Right lobe of liver (tissue), 4 donors: ENCODE data around the gene CDRT4.

Experiments used
- POLR2A ChIP-seq: fragments of 450-650 bp; IDR thresholded peaks from one replicate; pipeline ENCODE4 v1.6.1; 2017; ENCODE audit warnings: antibody characterized with exemption, mild to moderate bottlenecking
- TF ChIP-seq, protein P1 (sequence below), 4 donors: fragments of 200-600 bp in 3 of 4; fragments of 450-650 bp in 1 of 4; IDR thresholded peaks; one replicate each; pipeline versions ENCODE4 v1.5.1 to v1.8.0; 2016 to 2022; ENCODE audit warnings: antibody characterized with exemption in 4 of 4, mild to moderate bottlenecking in 2 of 4
- donor health status: DM: no; HTN: no; CAD: no.
- donor health status: DM: no; HTN: no; CAD: no.
- donor health status: DM: no; HTN: yes; CAD: no.

DNA sequence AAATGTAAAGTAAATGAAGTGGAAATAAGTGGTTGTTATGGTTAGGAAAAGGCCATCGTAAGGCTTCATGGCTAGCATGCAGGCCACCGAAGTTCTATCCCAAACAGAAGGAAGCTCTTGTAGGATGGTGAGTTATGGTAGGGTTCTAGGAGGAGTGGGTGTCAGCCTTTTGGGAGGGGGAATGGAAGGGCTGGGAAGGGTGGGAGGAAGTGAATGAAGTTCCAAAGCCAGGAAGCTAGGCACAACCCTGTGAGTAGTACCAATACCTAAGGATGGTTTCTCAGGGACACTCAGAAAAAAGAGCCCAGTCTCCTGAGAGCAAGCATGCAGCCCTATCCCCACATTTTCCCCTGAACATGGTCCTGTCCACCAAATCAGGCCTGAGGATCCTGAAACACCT, 36.3 kb upstream of the CDRT4 start:
- TF ChIP-seq POLR2A, result no peak
- TF ChIP-seq, protein P1, sequence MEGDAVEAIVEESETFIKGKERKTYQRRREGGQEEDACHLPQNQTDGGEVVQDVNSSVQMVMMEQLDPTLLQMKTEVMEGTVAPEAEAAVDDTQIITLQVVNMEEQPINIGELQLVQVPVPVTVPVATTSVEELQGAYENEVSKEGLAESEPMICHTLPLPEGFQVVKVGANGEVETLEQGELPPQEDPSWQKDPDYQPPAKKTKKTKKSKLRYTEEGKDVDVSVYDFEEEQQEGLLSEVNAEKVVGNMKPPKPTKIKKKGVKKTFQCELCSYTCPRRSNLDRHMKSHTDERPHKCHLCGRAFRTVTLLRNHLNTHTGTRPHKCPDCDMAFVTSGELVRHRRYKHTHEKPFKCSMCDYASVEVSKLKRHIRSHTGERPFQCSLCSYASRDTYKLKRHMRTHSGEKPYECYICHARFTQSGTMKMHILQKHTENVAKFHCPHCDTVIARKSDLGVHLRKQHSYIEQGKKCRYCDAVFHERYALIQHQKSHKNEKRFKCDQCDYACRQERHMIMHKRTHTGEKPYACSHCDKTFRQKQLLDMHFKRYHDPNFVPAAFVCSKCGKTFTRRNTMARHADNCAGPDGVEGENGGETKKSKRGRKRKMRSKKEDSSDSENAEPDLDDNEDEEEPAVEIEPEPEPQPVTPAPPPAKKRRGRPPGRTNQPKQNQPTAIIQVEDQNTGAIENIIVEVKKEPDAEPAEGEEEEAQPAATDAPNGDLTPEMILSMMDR (IDR thresholded peaks at IDR 0.05), result no peak
